LoVo (cell line): Measurements from ENCODE around the gene RHOA.
"Not testable (repeated sequence)": the region's sequence is repeated elsewhere in the genome, so short reads cannot be mapped to it uniquely, and the experiment has no call there.

Experiments used
- DNase-seq: peaks from one replicate; pipeline ENCODE4 v3.0.0-alpha.2; 2016; ENCODE audit warnings: low spot score

The RHOA gene

GRCh38 chr3:49411535-49411967 is 225 bp downstream of the RHOA start:
- no peak for DNase-seq

GRCh38 chr3:49410846-49411534 is 786 bp downstream of the RHOA start:
- DNase-seq = no peak

- no peak for DNase-seq
These were observed 1.5 kb downstream of the RHOA start for GRCh38 chr3:49410066-49410845.

- no peak for DNase-seq
These were observed 4.9 kb downstream of the RHOA start for GRCh38 chr3:49406571-49407565.

GRCh38 chr3:49405570-49405969 is 6.2 kb downstream of the RHOA start:
- DNase-seq = not testable (repeated sequence)

GRCh38 chr3:49403891-49404290 is 7.9 kb downstream of the RHOA start:
- no peak for DNase-seq

- DNase-seq = no peak
These were observed 10.0 kb downstream of the RHOA start for GRCh38 chr3:49401766-49402165.

GRCh38 chr3:49399461-49399860 is 12.3 kb downstream of the RHOA start:
- DNase-seq = no peak

- no peak for DNase-seq
These were observed 14.3 kb downstream of the RHOA start for GRCh38 chr3:49397470-49397869.

GRCh38 chr3:49391310-49391709 is 20.5 kb downstream of the RHOA start:
- not testable (repeated sequence) for DNase-seq

DNA sequence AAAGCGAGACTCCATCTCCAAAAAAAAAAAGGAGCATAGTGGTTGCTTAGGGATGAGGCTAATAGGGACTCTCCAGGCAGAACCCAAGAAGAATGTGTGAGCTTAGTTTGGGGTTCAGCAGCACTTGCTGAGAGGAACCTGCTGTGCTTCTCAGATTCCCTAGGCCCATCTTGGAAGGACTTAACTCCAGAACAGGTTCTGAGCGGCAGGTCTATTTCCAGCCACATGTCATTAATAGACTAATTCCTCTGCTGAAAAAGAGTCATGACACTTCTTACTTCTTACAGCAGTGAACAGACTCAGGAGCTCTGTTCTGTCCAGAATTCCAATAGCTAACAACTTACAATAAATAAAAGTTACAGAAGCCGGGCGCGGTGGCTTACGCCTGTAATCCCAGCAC is 22.5 kb downstream of the RHOA start:
- no peak for DNase-seq

DNA sequence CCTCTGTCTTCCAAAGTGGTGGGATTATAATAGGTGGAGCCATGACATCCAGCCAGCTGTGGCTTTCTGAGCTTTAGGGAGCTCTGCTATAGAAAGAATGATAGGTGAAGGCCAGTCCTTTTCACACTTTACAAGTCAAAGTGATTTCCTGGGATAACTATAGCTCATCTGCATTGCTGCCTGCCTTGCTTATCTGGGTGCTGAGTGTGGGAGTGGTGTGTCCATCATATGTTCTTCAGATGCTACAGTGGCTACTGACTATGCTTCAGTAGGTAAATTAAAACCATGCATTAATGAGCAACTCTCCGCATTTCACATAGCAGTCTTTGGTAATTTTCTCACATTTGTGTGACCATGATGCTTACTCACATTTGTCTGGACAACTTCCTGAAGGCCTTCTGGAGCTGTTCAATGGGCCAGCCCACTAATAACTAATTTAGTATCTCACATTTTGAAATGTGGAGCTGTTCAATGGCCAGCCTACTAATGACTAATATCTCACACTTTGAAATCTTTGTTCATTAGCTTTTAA is 23.4 kb downstream of the RHOA start:
- DNase-seq = no peak

DNA sequence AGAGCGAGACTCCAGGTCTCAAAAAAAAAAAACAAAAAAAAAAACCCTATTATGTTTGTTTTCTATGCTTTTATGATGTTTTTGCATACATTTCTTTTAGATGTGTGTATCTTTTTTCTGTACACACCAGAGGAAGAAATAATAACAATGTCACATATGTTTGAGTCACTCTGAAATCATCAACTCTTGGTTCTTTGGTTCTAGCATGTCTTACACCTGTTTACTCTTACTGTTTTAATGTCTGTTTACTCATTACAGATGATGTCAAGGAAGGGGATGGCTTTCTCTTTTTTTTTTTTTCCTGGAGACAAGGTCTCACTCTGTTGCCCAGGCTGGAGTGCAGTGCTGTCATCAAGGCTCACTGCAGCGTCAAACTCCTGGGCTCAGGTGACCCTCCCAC is 24.1 kb downstream of the RHOA start:
- DNase-seq = no peak

- DNase-seq = no peak
These were observed 25.6 kb downstream of the RHOA start for GRCh38 chr3:49386056-49386756.

- no peak for DNase-seq
These were observed 26.2 kb downstream of the RHOA start for GRCh38 chr3:49385617-49386016.

- DNase-seq = no peak
These were observed 28.4 kb downstream of the RHOA start for GRCh38 chr3:49383387-49383786.

- DNase-seq = peak; percentile 18
These were observed 33.4 kb downstream of the RHOA start for GRCh38 chr3:49378249-49378895.

- no peak for DNase-seq
These were observed 34.3 kb downstream of the RHOA start for GRCh38 chr3:49377483-49377882.

GRCh38 chr3:49371946-49372345 is 39.8 kb downstream of the RHOA start:
- no peak for DNase-seq

DNA sequence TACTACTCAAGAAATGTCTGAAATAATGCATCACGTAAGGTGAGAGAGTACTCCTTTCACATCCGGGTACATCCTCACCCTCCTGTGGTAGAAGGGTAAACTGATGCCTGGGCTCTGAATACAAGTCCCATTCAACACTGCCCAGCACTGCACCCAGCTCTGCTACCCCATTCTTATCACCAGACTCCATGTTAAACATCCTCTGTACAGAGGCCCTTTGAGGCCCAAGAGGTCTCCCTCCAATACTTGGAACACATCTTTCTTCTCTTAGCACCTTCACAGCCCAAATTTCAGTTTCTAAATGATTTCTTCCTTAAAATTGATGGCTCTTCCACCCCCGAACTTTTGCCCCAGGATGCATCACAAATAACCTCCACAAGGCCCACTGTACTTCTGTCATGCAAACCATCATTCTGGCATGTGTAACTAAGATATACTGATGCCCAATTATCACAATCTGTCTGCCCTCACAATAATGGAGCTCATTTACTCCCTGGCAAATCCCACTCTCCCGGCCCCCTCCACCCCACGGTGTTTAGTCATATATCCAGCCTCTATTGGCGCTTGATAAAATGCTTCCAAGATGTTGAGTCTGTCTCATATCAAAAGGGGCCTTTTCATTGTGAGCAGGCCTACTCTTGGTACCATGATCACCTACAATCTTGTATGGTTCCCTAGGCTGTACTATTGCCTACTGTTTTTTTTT is 41.0 kb downstream of the RHOA start:
- no peak for DNase-seq
